ENCODE results near the gene BIN1.
A peak's percentile ranks its signal among the peaks of the same experiment; 100 is the strongest.

BIN1 gene, protein sequence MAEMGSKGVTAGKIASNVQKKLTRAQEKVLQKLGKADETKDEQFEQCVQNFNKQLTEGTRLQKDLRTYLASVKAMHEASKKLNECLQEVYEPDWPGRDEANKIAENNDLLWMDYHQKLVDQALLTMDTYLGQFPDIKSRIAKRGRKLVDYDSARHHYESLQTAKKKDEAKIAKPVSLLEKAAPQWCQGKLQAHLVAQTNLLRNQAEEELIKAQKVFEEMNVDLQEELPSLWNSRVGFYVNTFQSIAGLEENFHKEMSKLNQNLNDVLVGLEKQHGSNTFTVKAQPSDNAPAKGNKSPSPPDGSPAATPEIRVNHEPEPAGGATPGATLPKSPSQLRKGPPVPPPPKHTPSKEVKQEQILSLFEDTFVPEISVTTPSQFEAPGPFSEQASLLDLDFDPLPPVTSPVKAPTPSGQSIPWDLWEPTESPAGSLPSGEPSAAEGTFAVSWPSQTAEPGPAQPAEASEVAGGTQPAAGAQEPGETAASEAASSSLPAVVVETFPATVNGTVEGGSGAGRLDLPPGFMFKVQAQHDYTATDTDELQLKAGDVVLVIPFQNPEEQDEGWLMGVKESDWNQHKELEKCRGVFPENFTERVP

GRCh38 chr2:127106991-127107621, at the start of gene BIN1:
Gene BIN1, minus strand, starts transcription at chr2:127107154. Its CDS starts 211 bp downstream, at chr2:127106943.
- DNase-seq = peak; percentile 46

DNA sequence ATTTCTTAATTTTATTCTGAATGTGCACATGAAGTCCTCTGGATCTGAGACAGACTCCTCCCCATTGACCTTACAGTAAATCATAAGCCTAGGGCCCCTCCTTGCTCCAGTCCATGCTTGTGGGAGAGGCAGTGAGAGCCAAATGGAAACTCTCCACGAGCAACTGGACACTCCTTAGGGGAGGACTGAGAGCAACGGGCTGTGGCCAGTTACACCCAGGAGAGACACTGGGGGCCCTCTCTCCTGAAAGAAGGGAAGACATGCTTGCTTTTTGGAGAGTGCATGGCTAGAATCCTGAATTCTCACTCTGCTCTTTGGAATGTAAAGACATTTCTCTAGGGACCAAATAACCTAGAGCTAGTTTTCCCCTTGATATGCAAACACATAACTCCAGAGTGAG, 49.0 kb upstream of the BIN1 start:
- no peak for DNase-seq

DNA sequence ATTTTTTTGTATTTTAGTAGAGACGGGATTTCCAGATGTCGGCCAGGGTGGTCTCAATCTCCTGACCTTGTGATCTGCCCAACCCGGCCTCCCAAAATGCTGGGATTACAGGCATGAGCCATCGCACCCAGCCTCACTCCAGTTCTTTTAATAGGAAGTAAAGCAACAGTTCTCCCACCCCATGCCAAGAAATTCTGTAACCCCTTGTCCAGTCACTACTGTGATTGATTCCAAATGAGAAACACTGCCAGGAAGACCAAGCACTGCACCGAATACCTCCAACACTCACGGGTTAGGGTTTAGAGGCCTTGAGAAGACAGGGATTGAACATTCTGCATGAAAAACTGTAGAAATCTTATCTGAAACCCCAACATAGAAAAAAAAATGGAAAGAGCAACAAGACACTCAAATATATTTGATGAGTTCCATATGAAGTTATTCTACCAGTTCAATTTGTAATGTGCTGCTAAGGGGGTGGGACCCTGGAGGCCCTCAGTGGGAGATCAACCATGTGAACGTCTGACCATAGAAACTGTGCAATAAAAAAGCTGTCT, 48.2 kb upstream of the BIN1 start:
- DNase-seq = no peak

DNA sequence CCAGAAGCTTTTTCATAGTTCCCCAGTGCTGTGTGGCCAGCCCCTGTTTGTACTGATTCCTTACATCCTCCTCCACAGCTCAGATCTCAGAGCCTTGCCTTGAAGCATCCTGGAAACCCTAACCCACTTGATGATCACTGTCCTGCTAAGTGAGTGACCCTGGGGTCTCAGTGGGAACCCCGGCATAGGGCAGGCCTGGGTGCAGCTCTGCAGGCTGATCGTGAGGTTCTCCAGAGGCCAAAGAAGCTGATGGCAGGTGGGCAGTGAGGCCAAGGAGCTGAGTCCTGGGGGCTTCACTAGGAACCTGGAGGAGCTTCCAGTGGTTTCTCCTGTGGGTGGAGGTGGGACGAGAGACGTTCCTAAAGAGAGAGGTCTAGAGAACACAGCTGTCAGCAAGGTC, 47.4 kb upstream of the BIN1 start:
- no peak for DNase-seq

DNA sequence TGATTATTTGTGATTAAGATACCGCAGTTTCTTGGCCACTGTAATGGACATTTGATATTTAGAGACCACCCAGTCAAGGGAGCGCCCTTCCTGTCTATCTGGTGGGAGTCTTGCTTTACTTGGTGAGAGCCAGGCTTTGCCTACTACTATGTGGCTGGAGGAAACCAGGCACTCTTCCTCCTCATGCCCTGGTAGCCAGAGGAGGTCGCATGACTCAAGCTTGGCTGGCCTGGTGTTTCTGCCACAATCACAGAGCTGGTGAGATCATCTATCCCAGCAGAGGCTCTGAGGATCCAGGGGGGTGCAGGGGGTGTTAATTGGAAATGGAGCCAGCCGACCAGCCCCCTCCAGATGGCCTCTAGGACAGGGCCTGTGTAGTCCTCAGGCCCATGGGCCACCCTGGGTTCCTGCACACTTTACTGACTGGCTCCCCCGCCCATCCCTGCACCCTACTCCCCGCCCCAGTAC, 46.8 kb upstream of the BIN1 start:
- DNase-seq = no peak

DNA sequence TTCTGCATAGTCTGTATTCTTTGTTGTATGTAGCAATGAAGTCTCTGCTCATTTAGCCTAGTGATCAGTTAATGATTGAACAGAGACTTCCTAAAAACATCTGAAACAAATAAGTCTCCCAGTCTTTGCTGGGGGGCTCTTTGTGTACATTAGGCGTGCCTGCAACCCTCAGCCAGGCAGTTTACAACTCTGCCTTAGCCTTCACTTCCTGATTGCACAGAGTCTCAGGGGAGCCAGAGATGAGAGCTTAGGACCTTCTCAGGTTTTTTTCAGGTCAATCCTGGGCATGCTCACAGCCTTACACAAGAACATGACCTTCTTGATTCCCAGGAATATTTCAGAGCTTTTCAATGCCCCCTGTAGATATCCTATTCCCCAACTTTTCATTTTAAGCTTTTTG, 44.0 kb upstream of the BIN1 start:
- no peak for DNase-seq

GRCh38 chr2:127149384-127149783, 42.4 kb upstream of the BIN1 start:
- no peak for DNase-seq

GRCh38 chr2:127146820-127147502, 40.0 kb upstream of the BIN1 start:
- no peak for DNase-seq

DNA sequence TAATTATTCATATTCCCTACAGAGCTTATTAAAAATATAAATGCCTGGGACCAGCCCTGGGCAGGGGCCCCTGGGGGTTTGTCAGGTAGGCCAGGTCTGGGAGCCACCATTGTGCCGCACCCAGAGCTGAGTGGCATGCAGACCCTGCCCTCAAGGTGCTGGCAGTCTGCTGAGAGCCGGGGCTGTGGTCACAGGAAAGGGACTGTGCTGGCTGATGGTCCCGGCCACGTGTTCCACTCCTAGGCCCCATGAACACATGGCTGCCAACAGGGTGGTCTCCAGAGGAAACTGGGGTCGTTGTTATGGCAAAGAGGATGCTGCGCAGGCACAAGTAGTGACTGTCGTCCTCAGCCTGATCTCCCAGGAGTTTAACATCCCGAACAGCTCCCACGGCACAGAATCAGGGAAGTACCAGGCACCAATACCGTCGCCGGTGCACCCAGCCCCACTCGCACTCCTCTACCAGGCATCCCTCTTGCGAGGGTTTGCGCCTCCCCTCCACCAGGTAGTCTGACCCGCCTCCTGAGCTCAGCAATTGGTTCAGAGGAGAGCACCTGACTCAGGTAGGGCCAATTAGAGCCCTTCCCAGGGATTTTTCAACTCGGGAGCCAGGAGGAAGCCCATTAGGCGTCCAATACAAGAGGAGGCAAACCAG, 39.2 kb upstream of the BIN1 start:
- DNase-seq = no peak

GRCh38 chr2:127145280-127145895, 38.4 kb upstream of the BIN1 start:
- no peak for DNase-seq

DNA sequence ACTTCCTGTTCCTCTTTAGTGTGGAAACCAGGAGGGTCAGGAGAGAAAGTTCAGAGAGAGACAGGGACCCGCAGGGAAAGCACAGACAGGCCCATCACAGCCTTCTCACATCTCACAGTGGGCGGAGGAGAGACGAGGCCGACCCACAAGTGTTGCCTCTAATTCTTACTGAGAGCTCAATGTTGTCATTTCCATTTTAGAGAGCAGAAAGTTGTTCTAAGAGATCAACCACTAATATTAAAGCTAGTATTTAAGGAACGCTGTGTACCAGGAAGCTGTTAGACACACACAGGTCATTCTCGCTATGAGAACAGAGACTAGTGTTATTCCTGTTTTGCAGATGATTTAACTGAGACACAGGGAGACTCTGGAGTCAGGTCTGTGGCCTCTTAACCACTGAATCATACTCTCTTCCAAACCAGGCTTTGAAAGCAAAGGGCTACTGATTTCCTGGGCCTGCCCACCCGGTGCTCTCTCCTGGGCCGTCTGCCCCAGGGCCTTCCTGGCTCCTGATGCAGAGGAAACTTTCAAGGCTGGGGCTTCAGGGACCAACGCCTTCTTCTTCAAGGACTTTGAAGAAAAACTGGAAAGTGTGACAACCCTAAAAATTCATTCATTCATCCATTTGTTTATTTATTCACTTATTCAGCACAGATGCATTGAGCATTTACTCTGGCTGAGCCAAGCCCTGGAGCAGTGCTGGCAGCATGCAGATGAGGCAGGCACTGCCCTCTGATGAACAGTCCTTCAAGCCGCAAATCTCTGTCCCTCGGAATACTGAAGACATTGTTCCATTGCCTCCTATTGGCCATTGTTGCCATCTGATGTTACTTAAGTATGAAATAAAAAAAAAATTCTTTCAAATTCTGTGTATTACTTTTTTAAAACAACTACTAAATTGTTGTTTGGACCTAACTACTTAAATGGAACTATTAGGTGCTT, 37.2 kb upstream of the BIN1 start:
- no peak for DNase-seq

DNA sequence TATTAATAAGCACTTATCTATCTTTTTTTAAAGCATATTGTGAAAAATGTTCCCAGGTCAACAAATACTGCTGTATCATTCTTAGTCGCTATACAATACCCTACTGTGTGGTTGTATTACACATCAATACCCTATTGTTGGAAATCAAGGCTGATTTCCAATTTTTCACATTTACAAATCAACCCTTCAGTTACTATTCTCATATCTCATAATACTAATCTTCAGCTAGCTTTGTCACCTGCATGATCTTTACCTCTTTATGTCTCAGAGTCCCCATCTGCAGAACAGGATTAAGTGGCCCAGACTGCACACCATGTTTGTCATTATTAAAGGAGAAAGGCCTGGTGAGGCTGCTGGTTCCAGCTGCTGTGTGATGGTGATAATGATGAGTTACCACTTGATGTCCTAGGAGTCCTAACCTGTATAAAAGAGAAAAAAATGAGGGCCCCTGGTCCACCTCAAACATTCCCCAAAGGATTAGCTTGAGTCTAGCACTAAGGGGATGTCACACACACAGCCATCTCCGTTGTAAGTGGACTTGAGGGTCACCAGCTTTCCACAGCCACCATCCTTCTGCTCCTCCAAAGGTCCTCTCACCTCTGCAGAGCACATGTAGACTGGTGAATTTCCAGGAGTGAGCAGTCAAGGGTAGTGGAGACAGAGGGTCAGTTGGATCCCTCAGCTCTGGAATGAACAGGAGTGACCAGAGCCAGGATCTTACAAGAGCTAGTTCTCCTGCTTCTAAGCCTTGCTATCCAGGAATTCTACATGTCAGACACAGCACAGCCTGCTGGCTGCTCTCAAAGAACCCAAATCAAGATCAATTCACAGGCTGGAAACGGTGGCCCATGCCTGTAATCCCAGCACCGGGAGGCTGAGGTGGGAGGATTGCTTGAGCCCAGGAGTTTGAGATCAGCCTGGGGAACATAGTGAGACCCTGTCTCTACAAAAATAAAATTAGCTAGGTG, 36.0 kb upstream of the BIN1 start:
- no peak for DNase-seq

DNA sequence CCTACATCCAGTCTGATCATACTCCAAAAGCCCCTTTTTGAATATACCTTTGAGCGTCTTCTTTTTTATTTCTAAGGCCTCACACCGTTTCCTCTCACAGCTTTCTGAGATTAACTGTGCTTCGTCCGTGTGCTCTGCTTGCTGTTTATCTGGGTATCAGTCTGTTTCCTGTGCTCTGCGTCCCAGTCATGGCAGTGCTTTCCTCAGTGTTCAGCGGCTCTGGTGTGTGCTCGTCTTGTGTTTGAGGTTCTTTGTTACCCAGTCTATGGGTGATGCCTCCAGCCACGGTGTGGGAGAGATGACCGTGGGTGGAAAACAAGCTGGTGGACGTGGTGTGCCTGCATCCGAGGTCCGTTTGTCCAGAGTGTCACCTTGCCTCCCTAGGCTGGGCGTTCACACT, 33.6 kb upstream of the BIN1 start:
- no peak for DNase-seq

DNA sequence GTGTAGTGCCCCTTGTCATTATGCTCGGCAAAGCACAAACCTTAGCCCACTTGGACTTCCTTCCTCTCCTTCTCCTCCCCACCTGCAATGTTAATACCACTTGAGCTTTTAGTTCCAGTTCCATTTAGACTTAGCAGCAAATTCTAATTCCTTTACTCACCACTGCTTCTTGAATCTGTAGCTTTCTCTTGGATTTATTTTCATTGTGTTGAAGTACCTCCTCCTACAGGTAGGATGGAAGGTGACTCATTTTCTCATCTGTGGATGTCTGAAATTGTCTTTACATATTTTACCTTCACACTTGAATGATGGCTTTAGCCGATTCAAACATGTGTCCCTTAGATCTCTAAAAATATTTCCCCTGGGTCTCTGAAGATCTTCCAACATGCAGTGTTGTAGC, 32.8 kb upstream of the BIN1 start:
- DNase-seq = no peak

DNA sequence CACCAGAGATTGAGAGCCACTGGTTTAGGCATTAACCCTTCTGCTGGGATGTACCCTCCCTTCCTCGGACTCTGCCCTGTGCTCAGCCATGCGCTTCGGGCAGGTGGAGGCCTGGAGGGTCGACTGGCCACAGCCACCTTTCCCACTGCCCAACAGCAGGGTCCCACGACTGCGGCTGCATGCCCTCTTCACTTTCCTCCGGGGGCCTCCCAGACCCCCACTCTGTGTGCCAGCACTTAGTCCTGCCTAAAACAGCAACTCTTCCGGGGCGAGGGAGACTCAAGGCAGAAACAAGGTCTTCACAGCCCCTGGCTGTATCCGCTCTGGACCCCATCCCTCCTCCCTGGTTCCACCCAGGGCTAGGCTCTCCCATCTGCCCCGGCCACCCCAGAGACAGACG, 31.3 kb upstream of the BIN1 start:
- DNase-seq = no peak

GRCh38 chr2:127137741-127138140, 30.8 kb upstream of the BIN1 start:
- no peak for DNase-seq

DNA sequence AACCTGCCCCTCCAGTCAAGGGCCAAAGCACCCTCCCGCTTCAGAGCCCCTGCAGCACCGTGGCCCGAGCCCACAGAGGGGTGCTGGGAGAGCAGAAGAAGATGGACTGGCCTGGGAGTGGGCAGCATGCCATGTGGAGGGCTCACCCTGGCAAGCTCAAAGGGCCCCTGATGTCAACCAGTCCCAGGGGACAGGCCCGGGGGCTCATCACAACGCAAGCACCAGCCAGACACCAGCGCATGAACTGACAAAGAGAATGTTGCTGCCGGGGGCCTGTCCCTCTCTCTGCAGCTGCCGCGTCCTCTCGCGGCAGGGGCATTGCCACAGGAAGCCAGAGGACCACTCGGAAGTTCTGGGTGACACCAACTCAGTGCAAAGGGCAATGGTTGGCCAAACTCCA, 30.3 kb upstream of the BIN1 start:
- DNase-seq = no peak

GRCh38 chr2:127134833-127135830, 28.2 kb upstream of the BIN1 start:
- no peak for DNase-seq

Measured in NCI-H1694 treated with DMSO at 0.1 percent for 48 hours (cell line).